ENCODE data around the gene PLCL2.

- TF ChIP-seq POLR2A (IDR thresholded peaks at IDR 0.05) (no peak), POLR2AphosphoS5 (IDR thresholded peaks at IDR 0.05) (no peak)
Observed at GRCh38 chr3:16886303-16886683, 1.5 kb downstream of the PLCL2 start.

Measured in gastroesophageal sphincter (tissue), 2 donors.